HepG2 (cell line): ENCODE data around the gene STARD13. TPM values are rescaled to one million over a fixed set of nuclear protein-coding genes. Genes with fewer than 3 reads are reported as not detected.

Experiments used
- ATAC-seq: fragments of 200-7000 bp; cut with Tn5 transposase; 3 replicates; pipeline ENCODE4 v1.9.1; 2020; ENCODE audit warnings: mild to moderate bottlenecking, moderate library complexity
- BruUV-seq: library from RNA; stranded (reverse); fragments of 400-500 nt; replicated peaks from 2 replicates; lab custom pipeline; 2021; lab: Mats Ljungman, UMichigan
- CTCF ChIA-PET: fragments of 300-600 bp; formaldehyde crosslinking; extraction: SDS; loops from one replicate; lab custom pipeline; 2021; ENCODE audit warnings: low total read pairs, inconsistent platforms, low intra/inter-chr PET ratio; lab: Yijun Ruan, JAX
- POLR2A ChIA-PET: fragments of 350-600 bp; sonication (Branson Sonifier 250); formaldehyde crosslinking; loops from one replicate; lab custom pipeline; 2020; ENCODE audit warnings: antibody characterized with exemption, inconsistent platforms; lab: Yijun Ruan, JAX
- DNase-seq: peaks from one replicate; pipeline ENCODE4 v3.0.0-alpha.2; 2015; ENCODE audit warnings: low spot score
- FAIRE-seq: peaks from 3 replicates; lab custom pipeline; 2011; peaks lifted over from hg19 to GRCh38; lab: Jason Lieb, UNC
- H2AFZ ChIP-seq: one replicate; pipeline ENCODE4 v1.6.1; 2011; ENCODE audit warnings: low read length, inconsistent platforms
- H3K27ac ChIP-seq: fragments of 300-600 bp; 3 replicates; pipeline ENCODE4 v1.8.0; 2011; ENCODE audit warnings: mixed run types, mild to moderate bottlenecking, mixed read lengths, low read length, inconsistent platforms; ENCODE audit not compliant: insufficient read depth; ENCODE audit errors: extremely low read length
- H3K27me3 ChIP-seq, 2 experiments: fragments of 200-600 bp in 1 of 2; 2 replicates in 1 of 2; 3 replicates in 1 of 2; pipeline versions ENCODE4 v1.6.0 to v1.8.0; 2011; ENCODE audit warnings: low read length in 2 of 2, mild to moderate bottlenecking in 2 of 2, moderate library complexity in 2 of 2, inconsistent platforms in 1 of 2; ENCODE audit not compliant: insufficient read depth in 2 of 2, control insufficient read depth in 1 of 2
- H3K36me3 ChIP-seq, 2 experiments: fragments of 200-600 bp in 1 of 2; replicated peaks in 1 of 2; 2 replicates in 1 of 2; 3 replicates in 1 of 2; pipeline versions ENCODE4 v1.5.1 to v1.8.0; 2011; ENCODE audit warnings: low read length in 2 of 2, inconsistent platforms in 1 of 2; ENCODE audit not compliant: insufficient read depth in 2 of 2, control insufficient read depth in 1 of 2
- H3K4me1 ChIP-seq: 2 replicates; pipeline ENCODE4 v1.5.1; 2012; ENCODE audit warnings: low read length, inconsistent platforms; ENCODE audit not compliant: insufficient read depth
- H3K4me2 ChIP-seq: 2 replicates; pipeline ENCODE4 v1.6.0; 2011; ENCODE audit warnings: low read depth, low read length, inconsistent platforms
- H3K4me3 ChIP-seq, 3 experiments: fragments of 200-600 bp in 1 of 3; sonication (generic), shearing (Covaris generic) in 1 of 3; replicated peaks in 1 of 3; 2 replicates each; pipeline ENCODE4 v1.5.1; 2011 to 2016; ENCODE audit warnings: low read length in 3 of 3, inconsistent platforms in 2 of 3, low read depth in 2 of 3, mild to moderate bottlenecking in 2 of 3, control low read depth in 1 of 3, mixed read lengths in 1 of 3; ENCODE audit not compliant: insufficient read depth in 1 of 3
- H3K79me2 ChIP-seq: one replicate; pipeline ENCODE4 v1.6.1; 2011; ENCODE audit warnings: low read length, inconsistent platforms; ENCODE audit not compliant: insufficient read depth
- H3K9ac ChIP-seq: 2 replicates; pipeline ENCODE4 v1.6.0; 2011; ENCODE audit warnings: mild to moderate bottlenecking, low read depth, low read length, inconsistent platforms; ENCODE audit not compliant: insufficient read depth
- H3K9me3 ChIP-seq: 2 replicates; pipeline ENCODE4 v1.5.1; 2012; ENCODE audit warnings: mild to moderate bottlenecking, low read length
- H4K20me1 ChIP-seq: 2 replicates; pipeline ENCODE4 v1.6.0; 2011; ENCODE audit warnings: inconsistent platforms, mild to moderate bottlenecking, low read length, moderate library complexity; ENCODE audit not compliant: insufficient read depth
- ARNTL ChIP-seq: sonication (generic); formaldehyde crosslinking; IDR thresholded peaks from 2 replicates; pipeline ENCODE4 v1.4.0; 2020; ENCODE audit warnings: mild to moderate bottlenecking, missing genetic modification reagents
- BCL6 ChIP-seq: IDR thresholded peaks from 2 replicates; pipeline ENCODE4 v1.6.1; 2016; ENCODE audit warnings: missing genetic modification reagents, missing compliant biosample characterization
- BCLAF1 ChIP-seq: fragments of 450-650 bp; IDR thresholded peaks from 2 replicates; pipeline ENCODE4 v1.6.1; 2017; ENCODE audit warnings: mild to moderate bottlenecking
- E2F5 ChIP-seq: sonication (generic); formaldehyde crosslinking; conservative IDR thresholded peaks from 2 replicates; pipeline ENCODE4 v1.4.0; 2020; ENCODE audit warnings: missing genetic modification reagents
- EP300 ChIP-seq, 3 experiments: sonication (generic) in 1 of 3; formaldehyde crosslinking in 1 of 3; IDR thresholded peaks; 2 replicates each; pipeline versions ENCODE4 v1.5.1 to v1.6.1; 2011 to 2020; ENCODE audit warnings: low read depth in 2 of 3, low read length in 2 of 3, borderline replicate concordance in 1 of 3, improper control_type of control experiment in 1 of 3, mild to moderate bottlenecking in 1 of 3, missing genetic modification reagents in 1 of 3, moderate library complexity in 1 of 3
- HDAC2 ChIP-seq: sonication (generic); formaldehyde crosslinking; IDR thresholded peaks from 2 replicates; pipeline ENCODE4 v1.4.0; 2020; ENCODE audit warnings: missing genetic modification reagents
- HOXA9 ChIP-seq: sonication (generic); formaldehyde crosslinking; IDR thresholded peaks from 2 replicates; pipeline ENCODE4 v1.8.1; 2022; ENCODE audit warnings: missing genetic modification reagents, mild to moderate bottlenecking, moderate library complexity, borderline replicate concordance
- JDP2 ChIP-seq: sonication (generic); formaldehyde crosslinking; IDR thresholded peaks from 2 replicates; pipeline ENCODE4 v1.8.1; 2022; ENCODE audit warnings: missing genetic modification reagents, borderline replicate concordance
- MED8 ChIP-seq: sonication (generic); formaldehyde crosslinking; IDR thresholded peaks from 2 replicates; pipeline ENCODE4 v1.8.1; 2023; ENCODE audit warnings: mild to moderate bottlenecking, missing genetic modification reagents; ENCODE audit not compliant: insufficient replicate concordance
- NR2F2 ChIP-seq: IDR thresholded peaks from 2 replicates; pipeline ENCODE4 v1.6.1; 2012; ENCODE audit warnings: low read depth, inconsistent platforms, borderline replicate concordance
- PBX3 ChIP-seq: sonication (generic); formaldehyde crosslinking; IDR thresholded peaks from 2 replicates; pipeline ENCODE4 v1.8.1; 2023; ENCODE audit warnings: missing genetic modification reagents, inconsistent platforms, borderline replicate concordance
- PHF5A ChIP-seq: IDR thresholded peaks from one replicate; pipeline ENCODE4 v1.6.1; 2018; ENCODE audit warnings: low read depth, missing genetic modification reagents; ENCODE audit not compliant: unreplicated experiment
- SMC3 ChIP-seq: IDR thresholded peaks from 2 replicates; pipeline ENCODE4 v1.6.1; 2011; ENCODE audit warnings: low read length, improper control_type of control experiment
- ZGPAT ChIP-seq: IDR thresholded peaks from 2 replicates; pipeline ENCODE4 v1.6.1; 2016; ENCODE audit warnings: mild to moderate bottlenecking
- ZNF768 ChIP-seq: sonication (generic); formaldehyde crosslinking; IDR thresholded peaks from 2 replicates; pipeline ENCODE4 v1.4.0; 2020; ENCODE audit warnings: missing genetic modification reagents
- WGBS: methylation state at CpG from one replicate; pipeline ENCODE4 v1.1.6; 2017; ENCODE audit warnings: low lambda C conversion rate; 5-methylcytosine and 5-hydroxymethylcytosine counted together
- in situ Hi-C: cut with HindIII; loops from 2 replicates; pipeline ENCODE4 v1.10.0; 2017; ENCODE audit warnings: low pct_unique_long_range_greater_than_20kb; ENCODE audit not compliant: extremely low pct_ligation_motif_present
- intact Hi-C: fragments of 100-400 bp; cut with micrococcal nuclease; formaldehyde crosslinking; loops from one replicate; pipeline ENCODE4 v1.10.0; 2022; ENCODE audit not compliant: unreplicated experiment
- polyA plus RNA-seq, 8 experiments: library from polyadenylated mRNA; depleted of rRNA in 3 of 8; stranded (reverse) in 7 of 8; unstranded in 1 of 8; fragments of >200 nt; fragmentation: Illumina TruSeq in 4 of 8; extraction: Trizol in 4 of 8; gene quantifications; 2 replicates each; pipeline versions ENCODE4 v1.2.1 to v1.2.3, GENCODE V29; 2011 to 2016; ENCODE audit warnings: low read depth in 4 of 8, missing spikeins in 1 of 8, mixed read lengths in 1 of 8; ENCODE audit not compliant: insufficient read depth in 1 of 8
- total RNA-seq, 5 experiments: library from RNA; depleted of rRNA; stranded (reverse); fragments of >200 nt; fragmentation: Illumina TruSeq; extraction: Trizol; gene quantifications; 2 replicates each; pipeline ENCODE4 v1.2.3, GENCODE V29; 2016; ENCODE audit warnings: low read depth in 1 of 5

The STARD13 gene
- total and polyA plus RNA-seq, 2 of the 13 experiments (the other 11 are each of a cell fraction or from before 2014, with no cell fraction given), result 12.8 to 14.3 TPM

- peak; percentile 26; the same call in 1 of the 2 replicates for TF ChIP-seq ZGPAT (CRISPR knock-in tag)
- peak; percentile 15; the same call in 1 of the 2 replicates for TF ChIP-seq SMC3
- TF ChIP-seq BCLAF1, result no peak
- TF ChIP-seq ZNF768 (CRISPR knock-in tag), result peak; percentile 52; the same call in 1 of the 2 replicates
- TF ChIP-seq MED8 (CRISPR knock-in tag), result no peak
- TF ChIP-seq, all 625 proteins: peak for 67
Measured at GRCh38 chr13:33262062-33262487, 23.5 kb downstream of the STARD13 start (continued).

GRCh38 chr13:33261387-33262061 is 24.0 kb downstream of the STARD13 start:
- 25% methylated on average over 9 of the region's 9 CpGs for WGBS
- DNase-seq (peak; percentile 83), ATAC-seq (peak; percentile 23), FAIRE-seq (peak; percentile 57)
- peak overlapping the region in 1 of 3 experiments; percentile 34; a peak in 1 of 6 replicates for H3K4me3 ChIP-seq
- H3K27me3 ChIP-seq, result no peaks in the 10 kb centered on the region
- ChIA-PET CTCF (no interaction called here), POLR2A (interaction anchor here (0.8 to 3.9 kb wide), 7 partner anchors 11 to 384 kb away, joined by 3 to 64 read pairs (median 12); partner anchors contain the start of gene STARD13)
- H3K27ac ChIP-seq, result peak overlapping the region; percentile 94
- peak overlapping the region; percentile 61 for H3K9ac ChIP-seq
- intact Hi-C loops, result loop anchor here (2.0 to 10.0 kb wide), 3 partner anchors 135 to 349 kb away; no protein-coding TSS in a partner anchor
- no peaks in the 10 kb centered on the region for H3K9me3 ChIP-seq
- BruUV-seq, result no TSS peak
- in situ Hi-C loops, result no loop called here
- peaks cover 61% of the 10 kb centered on the region for H3K79me2 ChIP-seq
- H3K4me1 ChIP-seq, result peaks cover 92% of the 10 kb centered on the region
- H3K36me3 ChIP-seq, result peaks cover 2 to 8% of the 10 kb centered on the region in 2 experiments; a peak in 4 of 5 replicates
- H2AFZ ChIP-seq, result no peak overlapping the region
- H3K4me2 ChIP-seq, result peak overlapping the region; percentile 71
- H4K20me1 ChIP-seq, result no peaks in the 10 kb centered on the region
- TF ChIP-seq NR2F2 (no peak), HOXA9 (CRISPR knock-in tag) (no peak), PHF5A (CRISPR knock-in tag) (no peak), EP300 (IDR thresholded peaks at IDR 0.05; ENCODE audit: low read depth in 2 of 2, low read length in 2 of 2) (peak in 1 of 2 experiments; percentile 42; a peak in 1 of 4 replicates), EP300 (CRISPR knock-in tag; IDR thresholded peaks at IDR 0.05; ENCODE audit: borderline replicate concordance) (no peak), ARNTL (CRISPR knock-in tag) (no peak), PBX3 (CRISPR knock-in tag) (no peak), BCL6 (CRISPR knock-in tag) (0 out of 2 replicates have a peak, but pooled peaks have one; percentile 44), E2F5 (CRISPR knock-in tag) (no peak), HDAC2 (no peak), JDP2 (no peak)
